ENCODE results near the gene BTBD7.

DNA sequence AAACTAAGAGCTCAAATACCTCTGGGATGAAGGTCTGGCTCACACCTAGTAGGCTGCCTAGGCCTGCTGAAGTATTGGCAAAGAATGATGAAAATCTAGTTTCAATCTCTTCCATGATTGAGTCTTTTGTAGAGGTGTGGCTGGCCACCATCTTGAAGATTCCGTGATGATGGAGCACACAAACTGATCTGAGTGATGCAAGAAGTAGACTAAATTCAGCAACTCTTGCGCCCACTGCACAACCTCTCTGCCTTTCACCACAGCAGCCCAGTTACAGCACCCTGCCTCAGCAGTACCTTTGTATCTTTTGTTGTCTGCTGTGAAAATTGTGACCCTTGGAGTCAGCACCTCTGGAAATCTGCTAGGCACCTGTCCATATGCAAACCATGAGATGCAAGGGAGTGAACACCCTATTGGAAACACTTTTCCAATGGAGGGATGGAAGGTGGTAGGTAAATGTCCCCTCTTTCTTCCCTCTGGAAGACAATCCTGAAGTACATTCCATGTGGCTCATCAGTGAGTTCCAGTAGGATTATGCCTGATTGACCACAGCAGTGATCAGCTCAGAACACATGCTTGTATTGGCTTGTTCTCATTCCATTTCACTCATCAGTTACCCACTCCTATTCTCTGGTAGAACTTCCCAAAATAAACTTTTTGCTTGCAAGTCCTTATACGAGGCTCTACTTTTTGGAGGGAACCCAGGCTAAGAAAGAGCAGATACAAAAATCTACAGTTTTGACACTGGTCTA lies 58.6 kb downstream of the BTBD7 start:
- TF ChIP-seq POLR2A (IDR thresholded peaks at IDR 0.05; ENCODE audit: low read length) (no peak), GATA1 (IDR thresholded peaks at IDR 0.05; ENCODE audit: low read depth, low read length) (no peak)

Measured in erythroblast (primary cell).